ENCODE measurements around the gene HDAC4.
A peak's percentile ranks its signal among the peaks of the same experiment; 100 is the strongest.

The HDAC4 gene

DNA sequence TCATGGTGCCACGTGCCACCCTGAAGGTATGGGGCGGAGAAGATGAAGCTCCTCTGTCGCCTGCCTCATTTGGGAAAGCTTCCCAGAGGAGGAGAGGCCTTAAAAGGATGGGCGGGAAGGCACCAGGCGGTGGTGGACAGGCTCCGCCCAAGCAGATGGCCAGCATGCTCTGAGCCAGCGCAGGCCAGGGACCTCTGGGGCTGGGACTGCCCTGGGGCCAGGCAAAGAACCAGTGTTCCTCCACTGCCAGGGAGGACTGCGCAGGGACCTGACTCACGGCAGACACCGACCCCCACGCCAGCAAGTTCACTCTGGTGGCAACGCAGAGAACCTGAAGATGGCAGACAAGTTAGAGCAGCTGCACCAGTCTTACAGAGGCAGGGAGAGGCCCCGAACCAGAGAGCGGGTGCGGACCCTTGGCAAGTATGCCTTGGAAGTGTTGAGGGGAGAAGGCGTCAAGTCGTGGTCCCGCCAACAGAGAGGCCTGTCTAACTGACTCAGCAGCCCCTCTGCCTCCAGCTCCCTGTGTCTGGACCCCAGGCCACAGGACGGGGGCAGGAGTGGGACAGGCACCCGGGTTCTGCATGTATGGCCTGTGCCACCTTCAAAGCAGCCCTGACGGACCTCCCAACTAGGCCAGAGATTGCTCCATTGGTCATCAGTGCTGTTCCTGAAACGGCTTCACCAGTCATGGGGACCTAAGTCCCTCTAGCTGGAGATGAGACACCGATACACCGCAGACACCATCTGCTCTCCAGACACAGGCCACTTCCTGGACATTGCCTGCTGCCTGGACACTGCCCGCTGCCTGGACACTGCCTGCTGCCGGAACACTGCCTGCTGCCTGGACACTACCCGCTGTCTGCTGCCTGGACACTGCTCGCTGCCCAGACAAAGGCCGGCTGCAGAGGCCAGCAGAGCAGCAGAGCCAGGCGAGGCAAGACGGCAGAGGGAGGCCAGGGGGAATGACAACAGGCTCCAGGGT lies 124.7 kb downstream of the HDAC4 start:
- DNase-seq: no peak

DNA sequence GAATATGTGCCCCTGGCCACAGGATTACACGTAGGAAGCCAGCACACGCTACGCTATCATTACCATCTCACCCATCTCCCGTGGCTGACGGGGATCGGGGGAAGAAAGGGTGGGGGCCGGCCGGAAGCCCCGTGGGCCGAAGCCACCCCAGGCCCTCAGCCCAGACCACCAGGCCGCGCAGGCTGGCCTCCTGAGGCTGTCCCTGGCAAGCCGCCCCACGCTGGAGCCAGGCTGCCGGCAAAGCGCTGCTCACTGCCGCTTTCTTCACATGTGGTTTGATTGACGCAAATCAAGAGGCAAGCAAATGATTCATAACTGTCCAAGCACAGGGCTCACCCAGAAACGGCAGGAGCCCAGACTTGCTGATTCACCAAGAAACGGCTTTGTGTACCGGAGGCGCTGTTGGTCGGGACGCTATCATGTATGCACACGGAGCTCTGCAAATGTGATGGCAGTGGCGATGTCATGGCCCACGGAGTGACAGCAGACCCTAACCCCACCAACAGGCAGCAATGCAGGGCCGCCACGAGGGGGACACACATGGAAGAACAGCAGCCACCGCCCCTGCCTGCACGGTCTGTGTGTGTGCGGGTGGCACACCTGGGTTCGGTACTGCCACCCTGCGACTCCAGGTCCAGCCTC lies 125.7 kb downstream of the HDAC4 start:
- DNase-seq: peak; percentile 88

DNA sequence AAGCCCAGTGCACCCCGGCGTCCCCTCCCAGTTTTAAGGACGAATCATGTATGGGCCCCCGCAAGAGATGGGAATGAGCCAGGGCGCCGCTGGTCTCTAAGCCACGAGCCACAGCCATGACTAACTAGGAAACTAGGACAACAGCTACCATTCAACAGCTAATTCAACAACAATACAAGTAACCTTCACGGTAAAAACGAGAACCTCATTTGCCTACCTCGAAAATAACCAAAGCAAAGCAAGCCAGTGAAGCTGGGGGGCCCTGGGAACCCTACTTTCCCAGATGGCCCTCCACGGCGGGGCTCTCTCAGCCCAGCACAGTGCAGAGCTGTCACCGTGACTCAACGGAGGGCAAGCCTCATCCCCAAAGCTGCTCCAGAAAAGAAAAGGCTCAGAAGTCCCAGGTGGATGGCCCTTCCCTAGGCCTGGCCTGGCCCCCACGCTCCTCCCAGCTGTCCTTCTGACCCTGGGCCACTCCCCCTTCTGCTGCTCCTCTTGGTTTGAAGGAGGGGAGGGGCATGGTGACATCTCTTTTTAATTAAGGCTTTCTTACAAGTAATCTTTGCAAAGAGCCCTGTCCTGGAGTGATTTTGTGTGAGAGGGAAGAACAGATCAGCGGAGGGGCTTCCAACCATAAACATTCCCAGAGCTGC lies 126.3 kb downstream of the HDAC4 start:
- no peak for DNase-seq

DNA sequence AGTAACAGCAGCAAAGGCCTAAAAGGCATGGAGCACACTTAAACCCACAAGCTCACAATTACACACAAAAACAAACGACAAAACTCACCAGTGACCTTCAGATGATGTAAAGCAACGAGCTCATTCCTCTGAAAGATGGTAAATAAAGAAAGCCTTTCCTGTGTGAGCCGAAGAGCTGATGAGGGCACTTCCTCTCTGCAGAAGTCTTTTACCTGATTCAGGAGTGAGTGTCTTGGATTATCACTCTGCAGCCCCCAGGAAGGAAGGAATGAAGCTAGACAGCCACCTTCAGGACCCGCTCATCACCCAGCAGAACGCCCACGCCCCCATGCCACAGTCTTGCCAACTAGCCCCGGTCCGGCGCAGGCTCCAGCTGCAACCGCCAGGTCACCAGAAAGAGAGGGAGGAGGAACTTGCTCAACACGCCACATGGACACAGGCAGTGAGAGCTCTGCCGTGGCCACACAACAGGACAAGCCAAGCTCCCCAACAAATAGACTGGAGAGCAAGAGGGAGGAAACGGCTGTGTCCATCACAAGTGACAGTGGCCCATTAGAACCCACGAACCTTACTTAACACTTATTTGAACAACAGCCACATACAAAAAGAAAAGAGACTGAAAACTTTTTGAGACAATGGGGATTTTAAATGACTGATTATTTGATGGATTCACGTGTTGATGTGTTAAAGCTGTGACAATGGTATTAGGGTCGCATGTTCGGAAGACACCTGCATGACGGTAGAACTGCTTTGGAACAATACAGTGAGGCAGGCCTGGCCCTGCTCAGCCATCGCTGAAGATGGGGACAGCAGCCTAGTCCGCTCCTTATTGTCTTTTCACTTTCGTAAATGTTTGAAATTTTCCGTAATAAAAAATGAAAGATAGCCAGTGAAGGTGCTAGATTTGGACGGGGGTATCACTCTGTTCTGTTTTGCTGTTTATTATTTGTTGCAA lies 127.3 kb downstream of the HDAC4 start:
- DNase-seq: no peak

DNA sequence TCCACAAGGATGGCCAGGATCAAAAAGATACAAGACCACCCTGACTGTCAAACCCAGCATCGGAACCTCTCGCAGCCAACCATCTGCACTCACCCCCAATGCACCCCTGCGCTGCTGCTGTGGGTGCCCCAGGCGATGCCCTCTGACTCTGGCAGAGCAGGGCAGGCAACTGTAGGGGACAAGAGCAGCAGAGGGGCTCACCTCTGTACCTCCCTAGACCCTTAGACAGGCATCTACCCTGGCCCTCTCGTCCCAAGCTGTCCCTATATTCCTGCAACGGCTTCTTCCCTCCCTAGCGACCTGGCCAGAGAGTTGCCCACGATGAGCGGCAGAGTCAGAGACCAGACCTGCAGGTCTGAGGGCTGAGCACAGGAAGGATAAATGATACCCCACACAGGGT lies 128.2 kb downstream of the HDAC4 start:
- no peak for DNase-seq

DNA sequence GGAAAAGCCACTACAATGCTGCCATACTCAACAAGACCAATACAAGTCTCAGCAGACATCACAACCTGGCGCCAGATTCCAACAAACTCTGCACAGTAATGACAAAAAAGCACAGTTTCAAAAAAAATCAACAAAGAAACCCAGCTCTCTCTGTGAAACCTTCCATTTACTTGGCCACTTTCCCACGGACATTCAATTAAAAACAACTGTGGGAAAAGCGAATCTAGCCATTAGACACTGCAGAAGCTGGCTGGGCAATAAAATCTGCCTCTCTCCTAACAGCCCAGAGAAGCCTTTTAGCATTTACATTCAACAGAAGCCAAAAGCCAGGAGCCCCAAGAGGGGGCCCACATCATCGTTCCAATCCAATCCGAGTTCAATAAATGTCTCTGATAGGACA lies 128.9 kb downstream of the HDAC4 start:
- DNase-seq: no peak

DNA sequence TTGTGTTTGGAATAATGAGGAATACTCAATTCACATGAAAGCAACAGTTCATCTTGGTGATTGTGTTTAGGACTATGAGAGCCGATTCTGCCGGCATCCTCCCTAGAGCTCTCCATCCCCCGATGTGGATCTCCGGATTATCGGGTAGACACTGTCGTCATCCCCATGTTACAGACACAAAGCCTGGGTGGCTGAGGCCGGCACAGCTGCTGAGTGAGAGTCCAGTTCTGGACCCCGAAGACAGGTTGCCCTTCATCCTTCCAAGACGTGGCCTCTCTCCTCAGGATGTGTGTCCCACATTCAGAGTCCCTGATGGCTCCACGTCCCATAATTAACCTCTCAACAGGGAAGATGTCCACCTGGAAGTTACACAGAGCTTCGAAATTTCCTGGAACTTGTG lies 129.3 kb downstream of the HDAC4 start:
- no peak for DNase-seq

DNA sequence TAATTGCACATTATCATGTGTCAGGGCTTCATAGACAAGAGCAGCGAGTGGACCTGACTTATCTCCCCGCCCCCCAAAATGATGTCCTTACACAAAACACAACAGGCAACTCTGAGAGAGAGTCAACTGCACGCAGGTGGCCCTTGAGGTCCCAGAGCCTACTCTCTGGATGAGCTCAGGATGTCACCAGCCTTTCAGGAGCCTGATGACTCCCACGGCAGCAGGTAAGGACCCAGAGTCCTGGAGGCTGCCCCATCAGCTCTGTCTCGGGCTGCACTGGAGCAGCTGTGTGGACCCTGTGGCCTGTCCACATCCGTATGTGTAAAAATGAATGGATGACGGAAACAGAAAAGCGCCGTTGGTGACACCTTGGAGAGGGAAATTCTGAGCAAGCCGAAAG lies 130.9 kb downstream of the HDAC4 start:
- DNase-seq: no peak

DNA sequence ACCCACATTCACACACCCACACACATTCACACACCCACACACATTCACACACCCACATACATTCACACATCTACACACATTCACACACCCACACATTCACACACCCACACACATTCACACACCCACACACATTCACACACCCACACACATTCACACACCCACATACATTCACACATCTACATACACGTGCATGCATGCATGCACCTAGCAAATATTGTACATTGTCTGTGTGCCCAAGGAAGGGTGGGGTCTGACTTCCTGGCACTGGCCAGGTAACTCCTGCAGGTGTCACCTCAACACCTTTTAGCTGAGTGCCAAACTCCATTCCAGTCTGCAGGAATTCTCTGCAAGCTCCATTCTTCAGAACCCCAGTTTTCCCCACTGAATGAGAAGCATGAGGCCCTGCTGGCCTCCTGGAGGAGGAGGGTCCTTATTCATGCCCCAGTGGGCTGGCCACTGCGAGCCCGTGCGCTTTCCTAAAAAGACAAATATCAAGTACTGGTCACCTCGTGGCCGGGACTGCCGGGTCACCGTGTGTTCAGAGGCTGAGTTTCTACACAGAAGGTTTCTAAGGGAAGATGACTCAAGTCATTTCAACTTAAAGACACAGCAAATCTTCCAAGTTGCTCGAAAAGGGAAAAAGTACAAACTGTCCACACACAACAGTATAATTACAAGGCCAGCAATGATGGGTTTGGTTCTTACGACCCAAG lies 131.5 kb downstream of the HDAC4 start:
- DNase-seq: no peak

DNA sequence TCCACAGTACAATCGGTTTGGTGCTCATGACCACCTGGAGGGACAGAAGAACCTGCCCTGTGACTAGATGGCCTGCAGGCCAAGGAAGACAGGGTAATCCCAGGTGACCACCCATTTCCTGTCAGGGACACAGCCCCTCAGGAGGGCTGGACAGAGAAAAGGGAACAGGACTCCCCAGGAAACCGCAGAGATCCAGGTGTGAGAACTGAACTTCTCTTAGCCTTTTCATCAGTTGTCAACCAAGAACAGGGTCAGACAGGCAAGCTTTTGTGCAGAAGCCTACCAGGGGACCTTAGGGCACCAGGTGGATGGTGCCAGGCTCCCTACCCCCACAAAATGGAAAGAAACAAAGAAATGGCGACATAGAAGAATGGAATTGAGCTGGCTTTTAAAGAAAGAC lies 132.3 kb downstream of the HDAC4 start:
- no peak for DNase-seq

DNA sequence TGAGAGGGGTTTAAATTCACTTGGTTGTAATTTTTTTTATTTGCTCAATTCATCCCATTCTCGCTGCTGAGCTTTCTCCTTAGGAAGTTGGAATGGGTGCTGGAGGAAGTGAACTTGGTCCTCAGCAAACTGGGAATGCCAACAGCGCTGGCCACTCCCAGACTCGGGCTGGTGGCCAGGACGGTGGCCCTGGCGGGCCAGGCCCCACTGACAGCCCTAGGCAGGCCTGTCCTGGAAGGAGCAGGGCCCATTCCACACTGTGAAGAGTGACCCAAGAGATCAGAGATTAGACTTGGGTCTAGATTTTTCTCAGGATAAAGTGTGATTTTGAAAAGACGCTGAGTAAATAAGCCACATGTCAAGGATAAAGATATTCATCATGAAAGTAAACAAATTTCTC lies 132.7 kb downstream of the HDAC4 start:
- no peak for DNase-seq

DNA sequence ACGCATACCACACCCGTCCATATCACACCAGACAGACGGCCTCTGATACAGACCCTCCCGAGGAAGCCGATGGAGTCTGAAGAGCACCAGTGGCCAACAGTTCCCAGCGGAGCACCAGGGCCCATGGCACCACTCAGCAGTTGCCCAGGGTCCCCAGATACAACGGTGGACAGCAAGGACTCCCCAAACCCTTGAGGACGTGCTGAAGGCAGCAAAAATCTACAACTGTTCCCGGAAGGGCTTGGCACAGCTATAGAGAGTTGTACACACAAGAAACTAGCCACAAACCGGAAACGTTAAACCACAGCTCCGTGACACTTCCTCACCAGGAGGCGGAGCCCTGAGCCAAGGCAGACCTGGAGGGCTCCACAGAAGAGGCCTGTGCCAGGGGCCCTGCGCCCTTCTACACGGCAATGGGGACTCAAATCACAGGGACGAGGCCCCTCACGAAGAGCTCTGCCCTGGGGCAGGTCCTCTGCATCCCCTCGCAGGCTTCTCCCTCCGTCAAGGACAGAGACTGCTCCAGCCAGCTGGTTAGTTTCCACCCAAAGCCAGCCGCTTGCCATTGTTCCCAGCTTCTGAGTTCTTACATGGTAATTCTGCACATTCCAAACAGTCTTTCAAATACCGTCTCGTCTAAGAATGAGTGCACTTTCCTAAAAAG lies 133.4 kb downstream of the HDAC4 start:
- peak; percentile 95 for DNase-seq

DNA sequence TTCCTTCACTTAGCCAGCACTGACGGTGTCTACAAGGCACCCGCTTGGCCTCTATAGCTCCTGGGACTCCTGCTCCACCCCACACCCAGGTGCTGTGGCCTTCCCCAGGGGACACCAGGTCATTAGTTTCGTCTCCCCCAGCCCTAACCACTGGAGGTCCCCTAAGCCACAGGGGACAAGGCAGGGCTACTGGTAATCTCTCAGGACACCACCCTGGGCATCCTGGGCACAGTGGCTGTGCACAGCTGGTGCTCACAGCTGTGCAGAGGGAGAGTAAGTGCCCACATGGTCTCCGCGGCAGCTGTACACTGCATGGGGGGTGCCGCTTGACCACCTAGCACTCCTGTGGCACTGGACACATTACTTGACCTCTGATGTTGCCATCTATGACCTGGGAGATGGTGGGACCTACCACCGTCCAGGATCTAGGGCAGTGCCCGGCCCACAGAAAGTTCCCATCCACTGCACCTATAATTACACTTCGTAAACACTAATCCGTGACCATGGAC lies 134.0 kb downstream of the HDAC4 start:
- DNase-seq: no peak

DNA sequence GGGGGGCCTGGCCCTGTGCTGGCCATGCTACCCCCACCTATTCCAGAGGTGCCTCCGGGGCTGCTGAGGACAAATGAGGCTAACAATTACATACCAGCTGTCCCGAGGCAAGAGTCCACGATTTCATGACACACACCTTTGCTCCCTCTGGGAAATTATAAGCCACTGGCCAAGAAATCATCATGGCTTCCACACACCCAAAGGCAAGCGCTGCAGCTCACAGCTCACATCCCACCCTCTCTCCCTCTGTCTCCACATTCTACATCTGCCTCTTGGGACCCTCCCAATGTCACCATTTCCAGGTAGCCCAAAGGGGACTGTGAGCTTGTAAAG lies 134.4 kb downstream of the HDAC4 start:
- no peak for DNase-seq

DNA sequence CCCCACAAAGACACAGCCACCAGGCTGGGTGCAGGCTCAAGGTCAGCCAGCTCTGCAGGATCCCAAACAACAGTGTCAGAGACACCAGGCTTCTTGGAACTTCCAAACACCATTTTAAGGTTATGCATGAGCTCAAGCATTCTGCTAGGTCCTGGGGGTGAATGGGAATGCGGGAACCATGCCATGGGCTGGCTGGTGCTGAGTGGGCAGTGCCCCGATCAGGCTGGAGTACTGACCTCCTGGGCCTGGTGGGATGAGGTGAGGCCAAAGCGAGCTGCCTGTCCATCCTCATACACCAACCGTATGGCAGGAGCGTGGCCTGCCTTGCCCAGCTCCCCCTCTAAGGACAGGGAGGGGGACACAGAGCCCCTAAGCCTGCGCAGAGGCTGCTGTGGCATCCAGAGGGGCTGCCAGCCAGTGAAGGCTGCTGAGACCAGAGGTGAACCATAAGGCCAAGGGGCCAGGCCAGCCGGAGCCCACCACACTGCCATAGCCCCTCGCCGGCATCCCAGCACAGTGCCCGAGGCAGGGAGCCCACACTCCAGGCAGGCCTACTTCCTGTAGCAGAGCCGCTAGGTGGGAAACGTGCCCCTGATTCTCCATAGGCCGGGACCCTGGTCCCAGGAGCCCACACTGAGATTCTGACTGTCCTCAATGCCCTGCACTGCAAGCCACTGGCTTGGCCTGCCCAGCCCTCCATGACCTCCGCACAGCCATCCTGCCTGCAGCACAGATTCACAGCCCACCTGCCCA lies 135.0 kb downstream of the HDAC4 start:
- DNase-seq: no peak

DNA sequence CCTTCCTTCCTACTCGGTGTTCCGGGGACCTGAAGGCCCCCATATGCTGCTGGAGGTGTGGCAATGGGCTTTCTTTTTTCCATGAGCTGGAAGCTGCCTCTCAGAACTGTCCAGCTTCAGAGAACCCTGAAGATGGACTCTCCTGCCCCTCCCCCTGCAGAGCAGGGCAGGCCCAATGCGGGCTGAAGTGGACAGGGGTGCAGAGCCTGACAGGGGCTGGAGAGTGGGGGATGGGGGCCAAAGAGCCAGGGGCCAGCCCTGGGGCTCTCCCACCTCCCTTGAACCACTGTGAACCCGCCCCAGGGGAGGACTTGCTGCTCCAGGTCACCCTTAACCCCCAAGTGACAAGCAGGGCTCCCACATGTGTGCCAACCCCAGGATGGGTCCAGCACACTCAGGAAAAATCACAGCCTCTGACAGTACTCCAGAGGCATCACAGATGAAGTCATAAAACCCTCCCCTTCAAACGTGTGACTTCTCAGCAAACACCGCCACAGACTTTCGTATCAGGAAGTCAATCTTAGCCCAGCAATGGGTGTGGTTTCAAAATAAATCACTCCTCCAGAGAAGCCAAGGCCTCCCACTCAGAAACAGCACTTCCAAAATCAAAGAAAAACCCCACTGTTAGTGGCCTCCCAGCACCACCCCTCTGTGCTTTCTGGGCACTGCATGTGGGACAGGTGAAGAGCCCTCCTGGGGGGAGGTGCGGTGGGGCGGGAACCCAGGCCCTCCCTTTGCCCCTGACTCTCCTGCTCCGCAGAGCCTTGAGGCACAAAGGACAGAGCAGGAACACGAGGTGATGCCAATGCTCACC lies 135.8 kb downstream of the HDAC4 start:
- peak; percentile 89 for DNase-seq

DNA sequence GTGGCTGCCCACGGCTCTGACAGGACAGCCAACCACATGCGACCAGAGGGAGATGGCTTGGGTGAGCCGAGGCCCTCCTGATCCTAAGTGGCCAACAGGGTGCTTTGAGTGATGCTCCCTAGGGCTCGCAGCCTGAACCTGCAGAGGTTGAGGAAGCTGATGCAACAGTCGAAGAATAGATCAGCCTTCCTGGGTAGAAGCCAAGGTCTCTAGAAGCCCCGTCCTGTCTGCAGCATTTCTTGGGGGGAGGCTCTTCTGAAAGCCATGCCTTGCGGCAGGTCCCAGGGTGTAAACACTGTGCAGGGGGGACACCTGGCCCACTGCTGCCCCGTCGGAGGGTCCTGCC lies 136.4 kb downstream of the HDAC4 start:
- DNase-seq: no peak

DNA sequence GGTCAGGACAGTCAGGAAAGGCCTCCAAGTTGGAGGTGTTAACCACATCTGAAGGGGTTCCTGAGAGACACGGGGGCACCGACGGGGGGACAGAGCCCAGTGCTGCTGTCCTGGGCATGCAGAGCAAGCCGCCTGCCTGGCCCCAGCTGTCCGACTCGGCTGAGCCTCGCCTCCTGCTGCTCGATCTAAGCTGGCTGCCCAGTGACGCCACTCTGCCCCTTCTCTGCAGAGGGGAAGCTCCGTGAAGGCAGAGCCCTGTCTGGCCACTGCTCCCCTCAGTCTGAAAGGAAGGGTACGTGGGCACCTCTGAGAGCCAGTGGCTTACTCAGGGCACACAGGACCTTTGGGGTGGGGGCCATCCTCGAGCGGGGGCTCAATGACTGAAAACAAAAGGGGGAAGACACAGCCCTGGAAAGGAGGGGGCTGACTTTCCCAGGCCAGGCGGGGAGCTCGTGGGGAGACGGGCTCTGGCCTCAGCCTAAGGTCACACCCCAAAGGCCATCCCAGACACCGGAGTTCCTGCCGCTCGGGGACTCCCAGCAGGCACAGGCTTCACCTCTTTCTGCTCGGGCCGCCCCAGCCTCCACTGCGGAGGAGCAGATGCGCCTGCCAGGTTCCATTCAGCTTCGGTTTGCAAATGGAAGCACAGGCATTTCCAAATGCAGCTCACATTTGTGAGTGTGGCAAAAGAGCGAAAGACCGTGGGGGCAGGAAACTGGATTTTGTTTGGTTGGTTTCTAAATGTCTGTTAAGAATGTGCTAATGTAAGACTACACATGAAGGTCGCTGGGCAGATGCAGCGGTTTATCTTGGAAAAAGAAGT lies 136.9 kb downstream of the HDAC4 start:
- DNase-seq: no peak

DNA sequence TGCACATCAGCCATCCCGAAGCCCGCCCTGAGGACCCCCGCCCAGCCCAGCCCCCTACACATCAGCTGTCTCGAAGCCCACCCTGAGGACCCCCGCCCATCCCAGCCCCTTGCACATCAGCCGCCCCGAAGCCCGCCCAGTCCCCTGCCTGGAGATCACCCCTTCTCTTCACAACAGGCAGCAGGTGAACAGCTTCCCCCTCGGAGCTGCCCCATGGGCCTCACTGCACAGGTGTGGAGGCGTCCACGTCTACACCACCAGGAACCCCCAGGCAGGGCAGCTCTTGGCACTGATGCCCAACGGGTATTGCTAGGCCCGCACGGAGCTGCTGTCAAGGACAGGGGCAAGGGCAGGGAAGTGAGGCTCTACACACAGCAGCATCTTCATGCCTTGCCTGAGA lies 137.6 kb downstream of the HDAC4 start:
- DNase-seq: no peak
